HG02943 (cell line): ENCODE measurements around the gene WNT7B.

Source experiments
- ATAC-seq: cut with Tn5 transposase; IDR thresholded peaks from one replicate; pipeline ENCODE4 v1.9.1; 2021; ENCODE audit warnings: mild to moderate bottlenecking, low read depth, moderate library complexity; ENCODE audit not compliant: unreplicated experiment

WNT7B gene

DNA sequence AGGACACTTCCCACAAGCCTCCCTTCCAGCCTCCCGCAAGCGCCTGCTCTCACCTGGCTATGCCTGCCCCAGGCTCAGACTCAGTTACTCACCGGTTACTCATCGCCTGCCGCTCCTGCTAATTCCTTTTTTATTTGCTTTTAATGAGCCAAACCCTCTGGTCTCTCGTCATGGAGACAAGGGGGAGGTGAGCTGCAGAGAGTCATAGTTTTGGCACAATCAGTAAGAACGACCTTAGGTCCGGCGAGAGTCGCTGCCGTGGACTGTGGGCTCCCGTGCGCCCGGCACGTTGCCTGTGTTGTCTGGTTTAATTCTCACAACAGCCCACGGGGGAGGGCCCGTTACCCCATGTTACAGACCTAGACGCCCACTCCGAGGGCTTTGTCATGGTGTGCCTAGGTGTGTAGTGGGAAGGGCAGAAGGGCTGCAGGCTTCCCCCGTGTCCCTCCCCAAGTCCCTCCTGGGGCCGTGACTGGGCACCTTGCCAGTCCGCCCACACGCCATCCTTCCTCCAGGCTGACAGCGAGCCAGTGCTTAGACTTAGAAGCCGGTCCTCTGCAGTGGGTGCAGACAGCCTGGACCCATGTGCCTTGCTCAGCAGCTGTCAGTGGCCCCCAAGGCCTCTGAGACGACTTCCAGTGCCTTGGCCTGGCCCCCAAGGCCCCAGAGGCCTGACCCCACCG, 42.2 kb downstream of the WNT7B start:
- ATAC-seq: no peak

DNA sequence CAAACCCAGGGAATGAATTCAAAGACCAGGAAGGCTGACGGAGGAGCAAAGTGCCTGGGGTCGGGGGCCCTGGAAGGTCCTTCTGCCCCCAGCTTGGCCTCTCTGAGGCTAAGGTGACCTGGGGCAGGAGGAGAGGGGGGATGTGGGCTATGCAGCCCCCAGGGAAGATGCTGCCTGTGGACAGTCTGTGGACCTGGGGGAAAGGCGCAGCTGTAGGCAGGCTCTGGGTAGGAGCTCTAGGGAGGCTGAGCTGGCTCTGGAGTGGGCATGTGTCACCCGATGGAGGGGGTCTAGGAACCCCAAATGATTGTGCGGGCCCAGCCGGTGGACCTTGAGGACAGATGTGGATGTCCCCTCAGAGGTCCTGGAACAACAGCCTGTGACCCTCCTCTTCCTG, 42.8 kb downstream of the WNT7B start:
- no peak for ATAC-seq

DNA sequence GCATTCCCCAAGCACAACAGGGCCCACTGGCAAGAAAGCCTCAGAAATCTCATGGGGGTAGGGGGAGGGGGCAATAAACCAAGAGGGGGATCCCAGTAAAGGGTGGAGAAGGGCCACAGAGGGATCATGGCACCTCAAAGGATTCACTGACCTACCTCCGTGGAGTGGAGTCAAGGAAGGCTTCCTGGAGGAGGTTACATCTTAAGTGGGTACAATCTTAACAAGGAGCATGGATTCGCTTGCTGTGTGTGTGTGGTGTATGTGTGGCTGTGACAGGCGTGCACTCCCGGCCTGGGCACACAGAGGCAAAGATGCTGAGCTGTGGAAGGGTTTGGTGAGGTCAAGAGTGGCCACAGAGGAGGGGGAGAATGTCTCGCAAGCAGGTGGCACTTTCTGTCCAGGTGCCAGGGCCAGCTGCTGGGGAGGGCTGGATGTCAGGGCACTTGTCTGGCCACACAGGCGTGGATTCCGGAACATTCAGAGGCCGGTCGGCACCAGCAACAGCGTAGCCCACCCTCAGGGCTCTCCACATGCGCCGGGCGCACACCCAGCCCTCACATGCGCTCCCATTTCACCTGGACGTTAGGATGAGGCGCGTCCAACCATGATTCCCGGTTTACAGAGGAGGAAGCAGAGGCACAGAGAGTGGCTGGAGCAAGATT, 43.3 kb downstream of the WNT7B start:
- ATAC-seq: no peak

DNA sequence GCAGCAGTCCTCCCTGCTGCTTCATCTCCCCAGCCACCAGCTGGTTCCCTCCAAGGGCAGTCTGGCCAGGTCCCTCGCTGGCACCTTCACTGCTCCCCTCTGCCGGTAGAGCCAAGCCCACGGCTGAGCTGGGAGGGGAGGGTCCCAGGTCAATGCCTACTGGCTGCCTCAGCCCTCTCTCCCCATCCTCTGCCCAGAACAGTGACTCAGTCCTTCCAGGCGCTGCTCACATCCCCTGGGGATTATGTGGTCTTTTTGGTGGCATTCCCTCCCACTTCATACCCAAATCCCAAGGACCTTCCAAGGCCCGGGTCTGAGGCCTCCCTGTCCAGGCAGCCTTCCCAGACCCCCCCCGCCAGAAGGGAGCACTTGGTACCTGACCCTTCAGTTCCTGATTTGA, 44.9 kb downstream of the WNT7B start:
- ATAC-seq: no peak

DNA sequence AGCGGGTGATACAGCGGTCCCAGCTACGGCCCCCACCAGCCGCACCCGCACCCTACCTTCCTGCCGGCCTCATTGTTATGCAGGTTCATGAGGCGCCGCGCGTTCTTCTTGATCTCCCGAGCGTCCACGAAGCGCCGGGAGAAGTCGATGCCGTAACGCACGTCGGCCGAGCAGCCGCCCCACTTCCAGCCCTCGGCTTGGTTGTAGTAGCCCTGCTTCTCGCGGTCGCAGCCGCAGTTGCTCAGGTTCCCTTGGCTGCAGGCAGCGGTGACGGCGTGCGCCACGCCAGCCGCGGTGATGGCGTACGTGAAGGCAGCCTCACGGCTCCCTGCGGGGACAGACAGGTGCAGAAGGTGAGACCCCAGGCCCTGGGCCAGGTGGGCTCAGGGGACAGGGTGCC, 45.9 kb downstream of the WNT7B start:
- no peak for ATAC-seq

DNA sequence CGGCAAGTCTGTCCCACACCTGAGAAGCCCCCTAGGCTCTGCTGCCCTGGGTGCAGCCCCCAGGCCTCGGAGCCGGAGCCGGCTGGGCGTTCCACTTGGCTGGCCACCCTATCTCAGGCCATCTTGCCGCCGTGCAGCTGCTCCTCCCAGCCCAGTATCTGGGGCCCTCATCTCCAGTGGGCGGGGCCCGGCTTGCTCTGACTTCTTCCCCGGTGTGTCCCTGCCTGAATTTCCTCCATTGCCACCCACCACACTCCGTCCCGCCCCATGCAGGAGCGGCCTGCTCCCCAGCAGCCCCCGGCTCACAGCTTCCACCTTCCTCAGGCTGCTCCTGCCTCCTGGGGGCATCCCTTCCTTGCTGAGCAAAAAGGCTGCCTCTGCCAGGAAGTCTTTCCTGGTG, 46.6 kb downstream of the WNT7B start:
- ATAC-seq: no peak

DNA sequence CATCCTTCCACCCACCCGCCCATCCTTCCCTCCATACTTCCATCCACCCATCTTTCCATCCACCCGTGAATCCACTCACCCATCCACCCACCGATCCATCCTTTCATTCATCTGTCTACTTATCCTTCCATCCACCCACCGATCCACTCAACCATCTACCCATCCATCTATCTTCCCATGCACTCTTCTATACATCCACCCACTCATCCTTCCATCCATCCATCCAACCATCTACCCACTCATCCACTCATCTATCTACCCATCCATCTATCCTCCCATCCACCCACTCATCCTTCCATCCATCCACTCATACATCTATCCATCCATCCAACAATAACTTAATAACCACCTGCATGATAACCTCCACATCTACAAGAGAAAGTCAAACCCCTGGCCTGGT, 47.3 kb downstream of the WNT7B start:
- no peak for ATAC-seq

DNA sequence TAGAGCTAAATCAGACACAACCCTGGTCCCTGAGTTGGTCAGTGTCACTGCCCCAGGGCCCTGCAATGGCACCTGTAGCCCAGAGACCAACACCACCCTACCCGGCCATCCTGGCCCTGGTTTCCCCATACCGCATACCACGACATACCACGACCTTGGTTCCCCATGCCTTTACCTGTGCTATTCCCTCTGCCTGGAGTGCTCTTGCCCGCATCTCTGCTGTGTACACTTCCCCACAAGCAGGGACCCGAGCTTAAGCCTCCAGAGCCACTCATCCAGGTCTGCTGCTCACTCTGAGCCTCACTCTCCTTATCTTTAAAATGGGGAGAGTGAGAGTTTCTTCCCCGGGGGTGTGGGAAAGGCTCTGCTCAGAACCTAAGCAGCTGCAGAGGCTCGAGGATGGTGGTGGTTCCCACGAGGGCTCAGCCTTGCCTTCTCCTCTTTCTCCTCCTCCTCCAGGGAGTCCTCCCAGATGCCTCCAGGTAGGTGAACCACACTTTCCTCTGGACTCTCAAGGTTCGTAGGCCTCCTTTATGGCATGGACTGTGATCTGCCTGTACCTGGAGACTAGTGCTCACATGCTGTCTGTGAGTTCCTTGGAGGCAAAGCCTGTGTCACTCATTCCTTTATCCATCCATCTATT, 48.1 kb downstream of the WNT7B start:
- ATAC-seq: no peak

DNA sequence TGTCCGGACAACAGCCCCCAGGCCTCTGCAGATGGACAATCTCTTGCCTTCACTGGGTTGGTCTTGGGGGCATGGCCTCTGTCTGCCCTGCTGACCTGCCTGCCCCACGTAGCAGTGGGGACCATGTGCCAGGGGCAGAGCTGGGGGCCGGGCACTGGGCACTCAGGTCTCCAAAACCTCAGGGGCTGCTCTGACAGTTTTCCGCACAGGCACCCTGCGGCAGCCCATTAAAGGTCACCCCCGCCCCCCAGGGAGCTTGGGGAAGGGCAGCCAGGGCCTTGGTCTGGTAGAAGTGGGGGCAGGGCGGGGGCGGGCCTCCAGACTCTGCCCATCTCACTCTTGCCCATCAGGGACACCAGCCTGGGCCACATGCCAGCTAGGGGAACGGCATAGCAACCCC, 49.9 kb downstream of the WNT7B start:
- ATAC-seq: no peak

DNA sequence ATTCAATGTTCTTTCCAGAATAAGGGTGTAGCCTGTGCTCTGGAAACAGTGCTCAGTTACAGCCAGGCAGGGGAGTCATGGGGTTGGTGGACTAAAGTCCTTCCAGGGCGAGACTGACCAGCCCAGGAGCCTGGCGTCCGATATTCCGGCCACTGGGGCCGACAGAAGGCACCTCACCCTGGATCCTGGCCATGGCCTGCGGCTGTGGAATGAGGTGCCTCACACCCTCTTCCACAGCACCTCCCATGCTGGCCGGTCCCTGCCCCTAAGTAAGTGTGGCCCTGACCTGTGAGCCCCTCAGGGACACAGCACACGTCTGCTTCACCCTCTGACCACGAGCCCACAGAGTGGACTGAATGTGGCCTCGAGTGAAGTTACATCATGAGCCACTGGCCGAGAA, 50.5 kb downstream of the WNT7B start:
- ATAC-seq: no peak

DNA sequence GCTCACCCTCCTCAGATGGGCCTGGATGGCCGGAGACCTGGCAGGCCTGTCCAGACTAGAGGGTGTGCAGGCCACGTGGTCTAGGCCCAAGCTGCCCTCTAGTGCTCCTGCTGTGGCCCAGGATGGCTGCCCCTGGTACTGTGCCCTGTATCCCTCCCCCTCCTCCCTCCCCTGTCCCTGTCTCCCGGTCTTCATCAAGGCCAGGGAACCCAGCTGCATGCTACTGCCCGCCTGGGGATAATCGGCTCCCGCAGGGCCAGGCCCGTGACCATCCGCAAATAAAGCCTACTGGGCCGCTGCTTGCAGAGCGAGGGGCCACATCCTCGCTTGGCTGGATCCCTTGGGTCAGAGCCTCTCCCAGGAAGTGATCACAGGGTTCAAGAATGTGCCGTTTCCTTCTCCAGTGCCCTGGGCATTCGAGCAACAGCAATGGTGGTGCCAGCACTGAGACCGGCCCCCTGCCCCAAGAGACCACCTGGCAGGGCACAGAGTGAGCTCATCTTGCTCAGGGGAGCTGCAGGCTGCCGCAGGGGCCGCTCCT, 51.1 kb downstream of the WNT7B start:
- no peak for ATAC-seq

DNA sequence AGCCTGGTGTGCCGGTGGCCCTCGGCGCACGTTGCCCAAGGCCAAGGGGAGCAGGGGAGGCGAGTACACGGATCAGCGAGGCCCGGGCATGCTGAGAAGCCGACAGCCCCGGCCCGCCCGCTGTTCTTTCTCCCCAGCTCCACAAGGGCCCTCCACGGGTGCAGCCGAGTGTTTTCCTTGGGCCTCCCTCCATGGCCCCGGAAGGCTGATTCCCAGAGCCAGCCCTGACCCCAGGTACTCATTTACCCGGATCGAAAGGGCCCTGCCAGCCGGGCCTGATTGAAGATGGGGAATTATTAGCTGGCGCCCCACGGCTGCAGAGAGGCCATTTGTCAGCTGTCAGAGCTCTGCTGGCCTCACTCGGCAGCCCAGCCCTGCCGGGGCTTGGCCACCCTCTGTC, 53.1 kb downstream of the WNT7B start:
- ATAC-seq: no peak

DNA sequence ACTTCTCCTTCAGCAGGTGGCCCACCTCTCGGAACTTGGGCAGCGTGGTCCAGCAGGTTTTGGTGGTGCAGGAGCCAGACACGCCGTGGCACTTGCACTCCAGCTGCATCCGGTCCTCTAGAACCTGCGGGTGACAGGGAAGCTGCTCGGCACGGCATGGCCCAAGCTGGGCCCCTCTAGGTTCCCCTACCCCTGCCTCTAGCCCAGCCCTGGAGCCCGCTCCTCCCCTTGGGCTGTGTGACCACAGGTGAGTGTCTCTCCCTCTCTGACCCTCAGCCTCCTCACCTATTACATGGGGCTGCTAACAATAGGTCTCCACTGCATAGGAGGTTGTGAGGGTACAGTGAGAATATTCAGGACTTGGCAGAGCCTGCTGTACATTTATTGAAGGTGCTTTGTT, 53.8 kb downstream of the WNT7B start:
- no peak for ATAC-seq

DNA sequence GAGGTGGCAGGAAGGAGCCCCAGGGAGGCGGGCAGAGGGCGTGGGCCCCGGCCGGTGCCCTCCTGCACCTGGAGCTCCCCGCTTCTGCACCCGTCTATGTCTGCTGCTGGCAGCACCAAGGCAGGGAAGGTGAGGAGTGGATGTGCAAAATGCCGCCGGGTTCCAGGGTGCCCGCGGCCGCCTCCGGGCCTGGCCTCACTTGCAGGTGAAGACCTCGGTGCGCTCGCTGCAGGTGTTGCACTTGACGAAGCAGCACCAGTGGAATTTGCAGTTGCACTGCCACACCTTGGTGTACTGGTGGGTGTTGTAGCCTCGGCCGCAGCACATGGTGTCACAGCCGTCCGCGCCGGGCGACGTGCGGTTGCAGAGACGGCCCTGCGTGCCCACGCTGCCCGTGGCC, 54.3 kb downstream of the WNT7B start:
- no peak for ATAC-seq

DNA sequence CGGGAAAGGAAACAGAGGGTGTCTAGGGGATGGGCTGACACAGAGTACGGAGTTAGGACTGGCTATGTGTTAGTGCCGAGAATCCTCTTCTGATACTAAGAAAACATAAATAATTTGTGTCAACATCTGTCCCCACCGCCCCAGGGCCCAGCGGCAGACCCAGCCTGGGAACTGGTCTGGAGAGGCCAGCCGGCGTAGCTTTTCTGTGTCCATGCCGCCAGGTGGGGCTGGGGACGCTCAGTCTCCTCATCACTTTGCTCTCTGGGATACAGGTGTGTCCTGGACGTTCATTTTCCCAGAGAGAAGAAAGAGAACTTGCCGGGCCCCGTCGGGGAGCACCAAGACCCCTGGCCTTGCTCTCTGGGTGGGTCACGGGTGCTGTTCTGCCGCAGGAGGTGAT, 54.7 kb downstream of the WNT7B start:
- ATAC-seq: no peak

DNA sequence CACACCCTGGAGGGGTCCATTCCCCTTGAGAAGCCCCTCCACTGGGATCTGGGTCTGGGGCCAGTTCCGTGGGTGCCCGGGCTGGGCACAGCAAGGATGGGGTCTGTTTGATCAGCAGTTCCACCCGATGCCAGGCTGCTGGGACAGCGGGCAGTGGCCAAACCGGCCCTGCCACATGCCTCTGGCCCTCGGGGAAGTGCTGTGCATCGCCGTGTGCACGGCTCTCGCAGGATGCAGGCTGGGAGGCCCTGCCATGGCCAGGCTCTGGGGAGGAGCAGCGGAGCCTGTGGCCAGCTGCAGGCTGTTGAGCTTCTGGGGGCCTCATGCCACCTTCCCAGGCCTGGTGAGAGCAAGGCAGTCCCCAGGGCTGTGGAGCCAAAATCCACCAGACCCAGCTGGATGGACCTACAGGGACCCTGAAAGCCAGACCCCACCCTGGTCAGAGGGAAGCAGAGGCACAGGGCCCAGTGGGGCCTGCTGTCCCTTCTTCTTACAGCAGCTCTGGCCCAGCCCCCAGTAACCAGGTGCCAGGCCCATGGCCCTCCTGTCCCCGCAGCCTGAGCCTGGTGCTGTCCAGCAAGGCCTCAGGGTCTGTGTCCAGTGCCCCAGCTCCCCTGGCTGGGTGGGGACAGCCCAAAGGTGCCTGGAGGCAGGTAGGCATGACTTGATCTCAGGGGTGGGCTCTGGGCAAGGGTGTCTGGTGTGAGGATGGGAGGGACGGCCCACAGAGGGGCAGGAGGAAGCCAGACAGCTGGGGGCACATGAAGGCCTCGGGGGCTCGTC, 57.3 kb downstream of the WNT7B start:
- no peak for ATAC-seq

DNA sequence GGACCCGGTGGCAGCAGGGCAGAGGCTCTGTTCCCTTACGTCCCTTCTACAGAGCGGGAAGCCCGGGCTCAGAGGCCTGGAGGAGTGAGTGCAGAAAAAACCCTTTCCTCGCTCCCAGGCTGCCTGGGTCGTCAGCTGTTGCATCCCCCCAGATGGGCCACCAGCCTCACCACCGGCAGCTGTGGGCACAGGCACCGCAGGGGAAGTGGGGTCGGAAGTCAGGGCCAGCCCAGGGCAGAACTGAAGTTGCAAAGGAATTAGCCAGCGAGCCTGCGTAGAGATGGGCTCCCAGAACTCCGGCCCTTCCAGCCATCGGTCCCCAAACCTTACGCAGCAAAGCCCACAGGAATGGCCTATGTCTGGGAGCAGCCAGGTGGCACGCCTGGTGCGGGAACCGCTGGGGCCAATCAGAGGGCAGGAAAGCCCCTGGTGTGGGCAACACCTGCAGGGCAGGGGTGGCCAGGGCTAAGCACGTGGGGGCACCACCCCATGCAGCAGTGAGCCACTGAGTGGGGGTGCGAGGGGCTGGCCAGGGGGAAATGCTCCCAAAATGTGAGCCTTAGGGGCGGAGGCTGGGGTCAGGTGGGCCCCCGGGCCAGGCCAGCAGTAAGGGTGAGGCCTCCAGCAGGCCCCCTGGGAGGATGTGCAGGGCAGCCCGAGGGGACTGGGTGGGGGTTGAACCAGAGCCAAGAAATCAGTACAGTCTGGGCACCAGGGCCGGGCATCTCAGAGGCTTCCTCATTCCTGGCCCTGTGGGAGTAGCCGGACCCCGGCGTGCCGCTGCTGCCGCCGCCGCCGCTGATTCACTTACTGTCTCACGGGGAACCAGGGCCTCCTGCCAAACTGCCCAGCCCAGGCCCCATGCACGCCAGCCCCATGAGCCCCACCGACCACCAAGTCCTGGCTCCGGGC, 58.2 kb downstream of the WNT7B start:
- ATAC-seq: no peak

DNA sequence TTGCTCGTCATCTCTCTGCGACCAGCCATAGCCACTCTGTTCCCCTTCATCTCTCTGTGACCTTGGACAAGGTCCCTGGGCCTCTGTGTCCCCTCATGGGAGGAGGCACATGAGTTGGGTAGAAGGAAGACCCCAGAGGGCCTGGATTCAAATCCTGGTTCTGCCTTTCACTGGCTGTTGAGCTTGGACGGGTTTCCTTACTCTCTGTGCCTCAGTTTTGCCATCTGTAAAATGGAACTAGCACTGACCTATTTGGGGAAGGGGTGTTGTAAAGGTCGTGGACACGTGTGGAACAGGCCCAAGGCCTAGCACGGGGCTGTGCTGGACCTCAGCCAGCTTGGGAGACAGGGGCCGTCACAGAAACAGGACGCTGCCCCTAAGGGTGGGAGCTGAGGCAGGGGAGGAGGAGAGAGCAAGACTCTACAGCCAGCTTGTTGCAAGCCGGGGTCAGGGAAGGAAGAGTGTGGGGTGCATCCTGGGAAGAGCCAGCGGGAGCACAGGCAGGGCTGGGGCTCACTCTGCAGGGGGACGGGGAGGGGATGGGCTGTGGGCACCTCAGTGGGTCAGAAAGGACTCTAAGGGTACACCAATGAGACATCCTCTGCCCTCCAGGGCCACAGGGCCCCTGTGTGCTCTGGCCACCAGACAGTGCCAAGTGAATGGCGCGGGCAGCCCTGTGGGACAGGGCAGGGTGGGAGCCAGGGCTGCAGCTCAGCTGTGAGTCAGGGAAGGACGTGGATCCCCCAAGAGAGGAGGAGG, 59.1 kb downstream of the WNT7B start:
- ATAC-seq: no peak

DNA sequence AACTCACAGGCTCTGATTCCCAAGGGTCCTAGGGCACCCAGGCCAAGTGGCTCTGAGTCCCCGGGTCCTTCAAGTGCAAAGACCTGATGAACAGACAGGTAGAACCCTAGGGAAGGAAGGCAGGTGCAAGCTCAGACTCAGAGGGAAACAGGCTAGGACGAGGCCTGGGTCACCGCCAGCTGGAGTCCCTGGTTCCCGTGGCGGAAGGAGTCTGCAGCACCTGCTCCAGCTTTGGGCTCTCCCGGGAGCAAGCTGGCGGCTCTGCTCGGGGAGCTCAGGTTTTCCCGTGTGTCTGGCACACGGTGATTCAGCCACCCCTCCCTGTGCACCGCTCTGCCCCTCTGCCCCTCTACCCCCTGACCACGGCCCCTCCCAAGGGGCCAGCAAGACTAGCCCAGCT, 59.8 kb downstream of the WNT7B start:
- ATAC-seq: no peak
